ENCODE measurements around the gene OCIAD2. TPM values are rescaled to one million over a fixed set of nuclear protein-coding genes. Genes with fewer than 3 reads are reported as not detected.

OCIAD2 gene
- total and polyA plus RNA-seq, 2 of the 8 experiments (the other 6 are each of a cell fraction or from before 2014, with no cell fraction given), result 105 to 122 TPM

DNA sequence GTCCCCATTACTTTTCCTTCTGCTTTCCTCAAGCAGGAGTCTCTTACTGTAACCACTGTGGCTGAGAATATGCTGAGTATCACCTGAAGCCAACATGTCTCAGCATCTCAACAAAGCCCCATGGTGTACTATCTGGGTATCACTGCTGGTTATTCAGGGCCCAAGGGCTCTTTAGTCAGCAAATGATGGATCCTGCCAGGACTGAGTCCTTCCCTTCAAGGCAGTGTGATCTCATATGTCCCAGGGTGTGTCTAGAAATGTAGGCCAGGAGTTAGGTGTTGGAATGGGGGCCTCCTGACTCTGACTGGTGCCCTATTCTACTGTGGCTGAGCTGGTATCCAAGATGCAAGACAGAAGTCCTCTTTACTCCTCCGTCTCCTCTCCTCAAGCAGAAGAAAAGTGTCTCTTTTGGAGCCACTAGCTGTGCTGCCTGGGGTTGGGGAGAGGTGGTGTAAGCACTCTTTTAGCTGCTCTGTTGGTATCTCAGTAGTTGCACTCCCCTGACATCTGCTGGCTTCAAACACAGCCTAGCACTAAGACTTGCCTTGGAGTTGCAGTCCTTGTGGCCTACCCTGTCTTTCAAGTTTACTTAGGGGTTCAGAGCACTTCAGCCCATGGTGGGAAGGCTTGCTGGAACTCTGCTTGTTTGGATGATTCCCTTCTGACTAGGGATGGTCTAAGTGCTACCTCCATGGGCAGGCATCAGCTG is 28.6 kb downstream of the OCIAD2 start:
- H3K18ac ChIP-seq (ENCODE audit: extremely low read depth, low read length), result no peak overlapping the region
- ChIA-PET CTCF (ENCODE audit: partially characterized antibody) (interaction anchor here (0.8 to 1.2 kb wide), 3 partner anchors 13 to 321 kb away, joined by 3 to 4 read pairs (median 3); no protein-coding TSS in a partner anchor), POLR2A (ENCODE audit: partially characterized antibody) (interaction anchor here (1.6 to 1.7 kb wide), 2 partner anchors 14 to 15 kb away, joined by 3 to 4 read pairs; no protein-coding TSS in a partner anchor)
- H3K4me2 ChIP-seq (ENCODE audit: insufficient read depth in 1 of 2, low read depth in 2 of 2, low read length in 2 of 2), result no peak overlapping the region
- H4K91ac ChIP-seq (replicated peaks; ENCODE audit: insufficient read length, low read length), result no peak overlapping the region
- no peaks in the 10 kb centered on the region; a peak in 1 of 7 replicates for H3K4me1 ChIP-seq (replicated peaks in 1 of 4; ENCODE audit: control insufficient read depth in 3 of 4, insufficient read depth in 4 of 4, low read length in 3 of 4)
- no peaks in the 10 kb centered on the region for H3K9me3 ChIP-seq (ENCODE audit: insufficient read depth in 2 of 2, low read depth in 1 of 2, low read length in 1 of 2)
- H2BK15ac ChIP-seq (ENCODE audit: low read length), result no peak overlapping the region
- H2AFZ ChIP-seq (ENCODE audit: low read length), result no peak overlapping the region
- H3K27ac ChIP-seq (ENCODE audit: low read depth, low read length), result no peak overlapping the region
- no peak overlapping the region for H3K14ac ChIP-seq (ENCODE audit: insufficient read length)
- WGBS, 2 experiments (ENCODE audit: extremely low coverage in 1 of 2, insufficient coverage in 1 of 2, insufficient read length in 1 of 2, insufficient replicate concordance in 2 of 2, low coverage in 1 of 2, low lambda C conversion rate in 2 of 2, missing lambda C conversion rate in 1 of 2), result 83% methylated on average over 1 of the region's 1 CpG; no CpG with 5 or more reads in 1 of the 2 experiments
- H2BK20ac ChIP-seq (ENCODE audit: low read length), result no peak overlapping the region
- H3K56ac ChIP-seq (replicated peaks; ENCODE audit: insufficient read length, low read depth, low read length), result no peak overlapping the region
- H4K20me1 ChIP-seq (replicated peaks in 1 of 2; ENCODE audit: control insufficient read depth in 1 of 2, insufficient read depth in 2 of 2, low read length in 2 of 2), result no peaks in the 10 kb centered on the region
- DNase-seq (ENCODE audit: low read depth in 1 of 2, low spot score in 2 of 2) (no peak), FAIRE-seq (no peak)
- H2BK12ac ChIP-seq (ENCODE audit: low read depth, low read length), result no peak overlapping the region
- no peak overlapping the region for H3K9ac ChIP-seq (replicated peaks in 1 of 4; ENCODE audit: extremely low read depth in 1 of 4, low read depth in 3 of 4, low read length in 3 of 4)
- TF ChIP-seq POU5F1 (IDR thresholded peaks at IDR 0.05; ENCODE audit: low read depth, low read length) (no peak), TAF7 (optimal IDR thresholded peaks at IDR 0.05; ENCODE audit: borderline replicate concordance, low read depth, low read length) (no peak), TCF12 (IDR thresholded peaks at IDR 0.05; ENCODE audit: low read depth, low read length) (no peak), RAD21 (IDR thresholded peaks at IDR 0.05 in 1 of 2, conservative IDR thresholded peaks at IDR 0.05 in 1 of 2; ENCODE audit: low read depth in 2 of 2, low read length in 2 of 2) (peak; percentile 32 to 36), CTCF (IDR thresholded peaks at IDR 0.05; ENCODE audit: control extremely low read depth in 1 of 3, insufficient read depth in 1 of 3, low read depth in 1 of 3, low read length in 3 of 3) (peak in 2 of 3 experiments; percentile 2 to 13; a peak in 1 of 4 replicates)
- no peaks in the 10 kb centered on the region for H3K79me1 ChIP-seq (ENCODE audit: low read depth, low read length)
- H3K79me2 ChIP-seq (ENCODE audit: control insufficient read depth in 1 of 2, insufficient read depth in 2 of 2, low read length in 2 of 2), result no peaks in the 10 kb centered on the region
- no peaks in the 10 kb centered on the region for H3K23me2 ChIP-seq (ENCODE audit: low read depth, low read length)
- H2BK120ac ChIP-seq (replicated peaks; ENCODE audit: low read depth, low read length), result no peak overlapping the region
- H3K23ac ChIP-seq (ENCODE audit: insufficient read length), result no peak overlapping the region
- no peak overlapping the region for H3K4ac ChIP-seq (replicated peaks; ENCODE audit: insufficient read length, low read depth, low read length)
- no peak overlapping the region for H2AK5ac ChIP-seq (ENCODE audit: low read depth, low read length)
- H3K27me3 ChIP-seq (replicated peaks in 1 of 4; ENCODE audit: control insufficient read depth in 3 of 4, extremely low read depth in 1 of 4, insufficient read depth in 3 of 4, low read length in 3 of 4), result no peaks in the 10 kb centered on the region
- no peak overlapping the region for H4K5ac ChIP-seq (ENCODE audit: insufficient read length, low read depth, low read length)
- no peaks in the 10 kb centered on the region for H3K36me3 ChIP-seq (ENCODE audit: control insufficient read depth in 2 of 4, insufficient read depth in 4 of 4, low read length in 3 of 4)
- no peak overlapping the region for H4K8ac ChIP-seq (ENCODE audit: extremely low read depth, insufficient read depth, low read length)
- no peak overlapping the region for H3K4me3 ChIP-seq (ENCODE audit: extremely low read depth in 1 of 4, insufficient read depth in 2 of 4, low read depth in 3 of 4, low read length in 4 of 4)
- H2BK5ac ChIP-seq (ENCODE audit: low read depth, low read length), result no peak overlapping the region
